Medulla oblongata (tissue), 1 donor: ENCODE results near the gene POLA2.

Source experiments
- DNase-seq: peaks from one replicate; pipeline ENCODE4 v3.0.0-alpha.2; 2015; ENCODE audit errors: extremely low spot score

Gene POLA2

DNA sequence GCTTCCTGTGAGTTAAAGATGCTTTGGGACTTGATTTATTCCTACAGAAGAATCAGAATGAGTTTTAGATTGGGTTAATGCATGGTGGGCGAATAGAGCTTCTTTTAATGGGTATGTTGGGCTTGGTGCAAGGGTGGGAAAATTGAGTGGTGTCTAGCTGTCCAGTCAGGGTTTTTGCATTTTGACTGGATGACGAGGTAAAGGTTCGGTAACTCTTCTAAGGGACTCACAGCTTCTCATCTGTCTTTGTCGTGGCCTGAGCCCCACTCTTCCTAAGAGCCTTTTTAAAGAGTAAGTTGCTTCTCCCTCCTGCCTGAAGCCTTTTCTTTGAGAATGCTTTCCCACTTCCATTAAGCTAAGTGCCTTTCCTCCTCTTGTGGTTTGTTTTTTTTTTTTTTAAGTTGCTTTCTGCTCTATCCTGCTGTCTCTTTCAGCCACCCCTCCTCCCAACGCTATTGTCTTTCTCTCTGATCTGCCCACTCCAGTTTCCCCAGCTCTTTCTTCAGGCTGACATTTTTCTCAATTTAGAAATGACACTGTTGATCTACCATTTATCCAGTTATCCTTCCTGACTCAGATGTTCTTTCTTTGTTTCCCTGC, 73.0 kb downstream of the POLA2 start:
- no peak for DNase-seq

DNA sequence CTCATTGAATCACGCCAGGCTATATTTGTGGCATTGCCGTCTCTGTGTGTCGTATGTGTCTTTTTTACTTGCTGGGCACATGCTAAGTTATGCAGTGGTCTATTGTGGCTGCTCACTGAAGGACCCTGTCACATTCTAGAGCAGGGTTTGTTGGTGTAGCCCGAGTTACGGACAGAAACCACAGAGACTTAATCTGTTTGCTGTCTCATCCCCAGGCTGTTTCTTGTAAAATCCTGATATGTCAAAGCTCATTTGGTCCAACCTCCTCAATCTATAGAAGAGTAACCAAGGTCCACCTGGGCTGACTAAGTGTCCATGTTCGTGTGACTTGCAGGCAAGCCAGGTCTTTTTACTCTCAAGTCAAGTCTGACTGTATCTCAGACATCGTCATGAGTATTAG, 76.9 kb downstream of the POLA2 start:
- no peak for DNase-seq

DNA sequence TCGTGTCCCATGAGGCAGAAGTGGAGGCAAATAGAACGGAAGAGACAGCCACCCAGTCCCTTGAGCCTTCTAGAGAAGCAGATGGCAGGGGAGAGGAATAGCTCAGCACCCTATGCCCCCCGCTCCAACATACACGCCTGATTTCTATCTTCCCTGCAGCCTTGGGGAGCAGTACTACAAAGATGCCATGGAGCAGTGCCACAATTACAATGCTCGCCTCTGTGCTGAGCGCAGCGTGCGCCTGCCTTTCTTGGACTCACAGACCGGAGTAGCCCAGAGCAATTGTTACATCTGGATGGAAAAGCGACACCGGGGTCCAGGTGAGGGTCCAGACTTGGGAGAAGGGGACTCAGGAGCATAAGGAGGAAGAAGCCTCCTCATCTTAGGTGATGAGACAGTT, 78.5 kb downstream of the POLA2 start:
- DNase-seq: peak; percentile 65

DNA sequence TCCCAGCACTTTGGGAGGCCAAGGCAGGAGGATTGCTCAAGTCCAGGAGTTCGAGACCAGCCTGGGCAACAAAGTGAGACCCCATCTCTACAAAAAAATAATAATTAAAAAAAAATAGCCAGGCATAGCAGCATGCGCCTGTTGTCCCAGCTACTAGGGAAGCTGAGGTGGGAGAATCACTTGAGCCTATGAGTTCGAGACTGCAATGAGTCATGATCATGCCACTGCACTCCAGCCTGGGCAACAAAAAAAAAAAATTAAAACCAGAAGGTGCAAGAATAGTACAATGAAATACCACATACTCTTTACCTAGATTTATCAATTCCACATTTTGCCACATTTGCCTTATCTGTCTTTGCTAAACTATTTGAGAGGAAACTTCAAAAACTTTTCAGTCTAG, 80.1 kb downstream of the POLA2 start:
- DNase-seq: no peak
